ENCODE data around the gene FAM124A. TPM values are rescaled to one million over a fixed set of nuclear protein-coding genes. Genes with fewer than 3 reads are reported as not detected.

Gene FAM124A
- total RNA-seq, 1 donor from 2014 or later: 0.61 TPM

DNA sequence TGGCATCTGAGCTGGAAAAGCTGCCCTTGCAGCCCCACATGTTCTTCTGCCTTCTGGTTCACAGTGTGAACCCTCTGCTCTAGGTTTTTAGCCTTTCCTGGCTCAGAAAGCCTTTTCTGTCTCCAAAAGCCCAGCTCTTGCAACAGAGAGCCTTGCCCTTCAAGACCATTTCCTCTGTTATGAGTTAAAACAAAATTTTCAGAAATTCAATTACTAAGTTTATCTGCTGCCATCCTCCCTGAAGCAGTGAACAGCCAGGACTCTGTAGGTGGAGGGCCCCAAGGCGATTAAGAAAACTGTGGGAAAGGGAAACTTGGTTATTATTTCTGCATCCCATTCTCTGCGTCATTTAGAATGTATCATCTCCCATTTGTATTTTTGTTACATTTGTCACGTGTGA lies 18.8 kb downstream of the FAM124A start:
- intact Hi-C loops (cut with micrococcal nuclease): no loop called here

DNA sequence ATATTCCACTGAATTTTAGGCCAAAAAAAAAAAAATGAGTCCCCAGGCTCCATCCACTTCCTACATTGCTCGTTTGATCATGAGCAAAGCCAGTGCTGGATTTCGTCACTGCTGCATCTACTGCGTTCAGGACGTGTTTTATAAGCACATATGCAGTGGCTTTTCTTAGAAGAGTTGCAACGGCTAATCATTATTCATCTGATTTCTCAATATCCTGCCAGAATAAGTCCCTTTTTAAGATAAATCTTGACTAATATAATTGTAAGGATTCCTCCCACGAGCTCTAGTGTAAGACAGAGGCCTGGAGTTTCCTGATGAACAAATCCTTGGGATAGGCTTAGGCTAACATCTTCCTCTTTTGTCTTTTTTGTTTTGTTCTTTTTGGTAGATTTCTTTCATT lies 19.5 kb downstream of the FAM124A start:
- intact Hi-C loops (cut with micrococcal nuclease): no loop called here

DNA sequence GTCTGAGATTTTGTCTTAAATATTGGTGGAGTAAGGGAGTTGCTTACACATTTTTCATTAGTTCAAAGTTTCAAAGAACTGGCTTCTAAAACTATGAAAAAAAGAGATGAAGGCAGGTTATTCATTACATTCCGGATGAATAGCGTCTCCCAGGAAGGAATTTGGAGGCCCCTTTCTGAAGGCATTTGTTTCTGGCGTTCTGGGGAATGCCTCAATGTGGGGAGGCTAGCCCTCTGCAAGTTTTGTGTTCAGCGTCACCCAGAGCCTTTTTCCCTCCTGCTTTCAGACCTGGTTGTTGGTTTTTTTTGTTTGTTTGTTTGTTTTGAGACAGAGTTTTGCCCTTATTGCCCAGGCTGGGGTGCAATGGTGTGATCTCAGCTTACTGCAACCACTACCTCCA lies 21.0 kb downstream of the FAM124A start:
- intact Hi-C loops (cut with micrococcal nuclease): no loop called here

GRCh38 chr13:51243832-51244231 lies 21.6 kb downstream of the FAM124A start:
- intact Hi-C loops (cut with micrococcal nuclease): no loop called here

DNA sequence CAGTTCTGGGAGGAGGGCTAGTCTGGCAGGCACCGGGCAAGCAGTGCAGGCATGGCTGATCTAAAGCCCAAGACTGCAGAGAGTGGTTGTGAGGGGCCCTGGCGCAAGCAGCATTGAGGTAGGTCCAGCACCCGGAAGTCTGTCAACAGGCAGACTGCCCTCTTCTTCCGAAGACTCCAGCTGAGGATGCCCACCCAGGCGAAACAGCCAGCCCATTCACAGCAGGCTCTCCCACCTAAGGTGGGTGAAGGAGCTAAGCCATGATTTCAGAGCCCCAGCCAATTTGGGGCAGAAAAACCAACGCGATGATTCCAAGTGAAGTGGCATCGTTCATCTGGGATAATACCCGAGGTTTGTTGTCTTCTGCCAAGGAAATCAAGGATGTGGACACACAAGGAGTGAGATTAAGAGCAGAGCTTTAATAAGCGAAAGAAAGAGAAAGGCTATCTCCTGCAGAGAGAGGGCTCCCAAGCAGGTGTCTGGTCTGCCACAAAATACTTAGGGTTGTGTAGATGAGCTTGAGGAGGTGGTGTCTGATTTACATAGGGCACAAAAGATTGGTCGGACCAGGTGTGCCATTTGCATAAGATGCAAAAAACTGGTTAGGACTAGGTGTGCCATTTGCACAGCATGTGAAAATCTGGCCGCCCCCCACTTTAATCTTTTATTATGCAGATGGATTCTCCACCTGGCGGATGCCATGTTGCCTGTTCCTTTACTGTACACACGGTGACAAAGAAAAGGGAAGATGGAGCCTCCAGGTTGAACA lies 22.6 kb downstream of the FAM124A start:
- intact Hi-C loops (cut with micrococcal nuclease): no loop called here

GRCh38 chr13:51245583-51245982 lies 23.4 kb downstream of the FAM124A start:
- intact Hi-C loops (cut with micrococcal nuclease): no loop called here

- intact Hi-C loops (cut with micrococcal nuclease): no loop called here
Observed at GRCh38 chr13:51246025-51246417, 23.8 kb downstream of the FAM124A start.

DNA sequence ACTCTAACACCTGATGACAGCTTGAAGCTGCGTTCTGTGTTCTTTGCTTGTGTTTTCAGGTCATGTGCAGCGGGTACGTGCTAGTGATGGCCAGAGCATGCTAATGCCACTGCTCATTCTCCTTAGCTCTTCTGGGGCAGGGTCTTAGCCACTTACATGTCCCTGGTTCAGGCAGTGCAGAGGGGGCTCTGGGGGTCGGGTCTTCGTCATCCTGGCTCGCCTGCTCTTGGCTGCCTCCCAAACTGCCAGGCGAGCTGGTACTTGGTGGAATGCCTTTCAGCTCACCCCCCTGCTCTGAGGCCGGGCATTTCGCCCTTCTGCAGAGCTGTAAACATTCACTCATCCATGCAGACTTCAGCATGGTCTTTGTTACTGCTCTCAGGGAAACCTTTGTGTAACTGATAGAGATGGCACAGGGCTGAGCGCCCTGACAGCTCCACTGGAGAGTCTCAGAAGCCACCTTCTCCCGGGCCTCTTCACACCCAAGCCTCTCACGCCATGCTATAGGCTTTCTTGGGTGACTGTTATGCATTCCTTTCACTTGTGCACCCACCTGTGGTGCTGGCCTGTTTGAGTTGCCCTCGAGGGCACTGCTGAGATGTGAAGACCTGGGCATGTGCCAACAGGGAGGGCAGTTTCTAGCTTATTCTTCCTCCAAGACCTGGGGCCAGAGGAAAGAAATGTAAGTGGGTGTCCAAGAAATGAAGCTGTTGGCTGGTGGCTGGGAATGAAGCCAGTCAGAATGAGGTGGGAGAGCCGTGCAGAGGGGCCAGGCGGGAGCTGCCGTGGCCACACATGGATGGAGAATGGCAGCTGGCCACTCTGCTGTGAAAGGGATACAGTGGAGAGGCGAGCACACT lies 24.4 kb downstream of the FAM124A start:
- intact Hi-C loops (cut with micrococcal nuclease): no loop called here

DNA sequence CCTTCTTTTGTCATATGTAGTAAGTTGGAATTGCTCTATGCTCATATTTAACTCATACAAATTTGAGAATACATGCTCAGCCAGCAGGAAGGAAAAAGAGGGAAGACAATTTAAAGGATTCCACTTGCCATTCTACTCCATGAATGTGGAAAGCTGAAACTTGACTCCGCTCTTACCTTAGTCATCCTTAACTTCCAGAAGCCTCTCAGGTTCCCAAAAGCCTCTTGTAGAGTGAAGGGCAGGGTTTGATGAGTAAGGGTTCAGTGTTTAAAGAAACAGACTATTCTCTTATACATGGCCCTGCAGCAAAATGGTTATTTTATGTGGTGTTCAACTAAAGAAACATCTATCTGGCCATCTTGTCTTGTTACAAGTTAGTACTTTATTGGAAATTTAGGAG lies 27.1 kb downstream of the FAM124A start:
- intact Hi-C loops (cut with micrococcal nuclease): no loop called here

- intact Hi-C loops (cut with micrococcal nuclease): no loop called here
Observed at GRCh38 chr13:51249770-51250741, 27.9 kb downstream of the FAM124A start.

GRCh38 chr13:51251480-51251879 lies 29.3 kb downstream of the FAM124A start:
- intact Hi-C loops (cut with micrococcal nuclease): no loop called here

DNA sequence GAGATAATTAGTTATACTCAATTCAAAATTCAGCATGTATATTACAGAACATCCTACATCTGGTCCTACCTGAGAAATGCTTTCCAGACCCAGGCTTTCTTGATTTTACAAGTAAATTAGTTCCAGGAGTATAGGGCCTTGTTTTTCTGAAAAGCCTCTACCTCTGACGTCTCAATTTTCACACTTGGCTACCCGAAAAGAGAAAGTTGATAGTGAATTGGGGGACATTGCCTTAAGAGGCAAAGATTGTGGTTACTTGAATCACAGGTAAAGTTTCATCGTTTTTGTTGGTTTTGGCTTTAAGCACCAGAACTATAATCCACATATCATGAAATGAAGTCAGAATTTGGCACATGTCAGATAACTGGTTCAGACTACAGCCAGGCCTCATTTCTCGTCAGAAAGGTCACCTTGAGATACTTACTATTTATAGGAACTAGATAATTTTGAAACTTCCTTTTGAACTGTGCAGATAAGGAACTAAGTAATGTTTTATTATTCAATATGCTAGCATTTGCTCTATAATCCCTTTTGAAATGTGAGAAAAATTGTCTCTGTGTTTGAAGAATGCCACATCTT lies 30.8 kb downstream of the FAM124A start:
- intact Hi-C loops (cut with micrococcal nuclease): no loop called here

DNA sequence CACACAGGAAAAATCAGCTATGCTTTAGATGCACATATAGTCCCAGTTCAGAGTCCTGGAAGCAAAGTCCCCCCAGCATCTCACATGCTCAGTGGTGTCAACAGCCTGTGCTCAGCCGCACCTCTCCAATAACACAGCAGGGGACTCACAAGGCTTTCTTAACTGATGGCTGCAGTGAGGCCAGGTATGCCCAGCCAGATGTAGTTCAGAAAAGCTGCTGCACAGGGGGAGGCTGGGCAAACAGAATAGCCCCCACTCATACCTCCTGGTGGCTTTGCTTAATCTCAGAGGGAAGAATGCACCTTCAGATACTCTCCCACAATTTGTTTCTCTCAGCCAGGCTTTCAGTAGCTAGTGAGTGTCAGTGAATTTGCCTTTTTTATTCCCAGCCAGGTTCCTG lies 33.4 kb downstream of the FAM124A start:
- intact Hi-C loops (cut with micrococcal nuclease): no loop called here

DNA sequence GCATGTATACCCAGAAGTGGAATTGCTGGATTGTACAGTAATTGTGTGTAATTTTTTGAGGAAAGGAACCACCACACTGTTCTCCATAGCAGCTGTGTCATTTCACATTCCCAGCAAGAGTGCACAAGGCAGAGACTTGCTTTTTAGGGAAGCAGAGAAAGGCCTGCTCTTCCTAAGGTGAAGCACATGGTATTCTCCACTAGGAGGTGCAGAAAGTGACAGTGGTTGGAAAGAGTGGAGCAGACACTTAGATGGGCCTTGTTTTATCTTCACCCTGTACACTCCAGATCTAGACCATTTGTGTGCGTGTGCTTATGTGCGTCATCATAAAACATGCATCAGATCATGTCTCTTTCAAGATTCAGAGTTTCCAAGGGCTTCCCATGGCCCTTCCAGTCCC lies 35.0 kb downstream of the FAM124A start:
- intact Hi-C loops (cut with micrococcal nuclease): no loop called here

DNA sequence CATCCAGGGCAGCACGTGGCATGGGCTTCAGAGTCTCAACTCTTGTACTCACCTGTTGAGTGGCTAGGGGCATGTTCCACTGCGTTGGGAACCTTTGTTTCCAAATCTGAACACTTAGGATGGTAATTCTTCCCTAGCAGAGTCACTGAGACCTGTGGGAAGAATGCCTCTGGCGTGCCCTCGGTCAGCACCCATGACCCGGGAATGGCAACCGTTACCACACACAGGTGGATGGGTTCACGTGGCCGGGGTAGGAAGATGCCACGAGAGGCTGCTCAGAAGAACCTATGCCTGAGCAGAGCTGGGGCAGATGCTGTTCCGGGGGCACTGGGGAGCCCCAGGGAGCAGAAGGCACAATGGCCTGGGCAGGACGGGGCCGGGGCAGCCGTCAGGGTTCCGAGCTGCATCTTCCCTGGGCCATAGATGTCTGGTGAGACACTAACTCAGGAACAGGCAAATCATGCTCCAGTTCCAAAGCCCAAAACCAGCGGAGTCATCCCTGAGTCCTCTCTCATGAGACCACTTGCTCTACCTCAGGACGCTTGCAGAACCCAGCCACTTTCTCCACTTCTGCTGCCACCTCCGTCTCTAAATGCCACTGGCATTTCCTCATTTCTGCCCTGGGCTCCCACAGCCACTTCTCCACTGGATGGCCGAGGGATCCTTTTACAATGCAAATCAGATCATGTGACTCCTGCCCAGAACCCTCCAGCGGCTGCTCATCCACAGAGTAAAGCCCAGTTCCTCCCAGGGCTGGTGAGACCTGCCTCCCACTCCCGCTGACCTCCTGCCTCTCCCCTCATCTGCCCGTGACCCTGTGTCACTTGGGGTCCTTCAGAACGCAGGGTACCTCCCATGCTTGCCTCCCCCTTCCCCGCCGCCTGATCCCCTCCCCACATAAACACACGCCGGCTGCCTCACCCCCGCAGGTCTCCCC lies 36.7 kb downstream of the FAM124A start:
- intact Hi-C loops (cut with micrococcal nuclease): no loop called here

GRCh38 chr13:51260154-51260553 lies 38.0 kb downstream of the FAM124A start:
- intact Hi-C loops (cut with micrococcal nuclease): no loop called here

GRCh38 chr13:51261610-51262249 lies 39.5 kb downstream of the FAM124A start:
- intact Hi-C loops (cut with micrococcal nuclease): no loop called here

GRCh38 chr13:51262501-51263211 lies 40.5 kb downstream of the FAM124A start:
- intact Hi-C loops (cut with micrococcal nuclease): no loop called here

DNA sequence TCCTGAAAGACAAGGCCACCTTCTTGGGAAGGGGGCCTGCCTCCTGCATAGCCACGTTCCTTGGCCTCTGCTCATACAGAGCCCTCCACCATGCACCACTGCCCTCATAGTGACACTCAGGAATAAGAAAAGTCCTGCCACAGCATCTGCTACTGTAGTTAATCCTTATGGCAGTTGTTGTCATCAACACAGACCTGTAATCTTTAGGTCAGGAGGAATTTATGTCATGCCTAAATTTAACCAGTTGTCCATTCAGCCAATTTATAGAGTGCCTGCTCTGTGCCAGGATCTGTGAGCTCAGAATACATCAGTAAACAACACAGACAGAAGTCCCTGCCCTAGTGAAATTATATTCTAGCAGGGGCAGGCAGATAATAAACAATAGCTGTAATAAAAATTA lies 44.4 kb downstream of the FAM124A start:
- intact Hi-C loops (cut with micrococcal nuclease): no loop called here
